22Rv1 (cell line): Measurements from ENCODE around the gene SLC51B.

Source experiments
- CTCF ChIP-seq: fragments of 450-650 bp; IDR thresholded peaks from 2 replicates; pipeline ENCODE4 v1.5.1; 2017; ENCODE audit warnings: mild to moderate bottlenecking
- ZFX ChIP-seq: fragments of 450-650 bp; IDR thresholded peaks from 2 replicates; pipeline ENCODE4 v1.6.1; 2017; ENCODE audit warnings: antibody characterized with exemption, borderline replicate concordance

- TF ChIP-seq CTCF (no peak), ZFX (no peak)
Observed at GRCh38 chr15:65087411-65087810, 42.2 kb downstream of the SLC51B start.
